AG04450 (cell line): ENCODE data around the gene LIPG. TPM values are rescaled to one million over a fixed set of nuclear protein-coding genes. Genes with fewer than 3 reads are reported as not detected.

ENCODE experiments used
- CTCF ChIA-PET: fragments of 300-600, 350-600 bp; formaldehyde crosslinking; extraction: SDS; loops from one replicate; lab custom pipeline; 2022; ENCODE audit warnings: antibody characterized with exemption, inconsistent platforms; lab: Charles Lee
- POLR2A ChIA-PET: fragments of 350-600 bp; formaldehyde crosslinking; extraction: SDS; loops from one replicate; lab custom pipeline; 2021; ENCODE audit warnings: antibody characterized with exemption, inconsistent platforms; lab: Yijun Ruan, JAX
- DNase-seq: peaks from one replicate; pipeline ENCODE4 v3.0.0-alpha.2; 2011; ENCODE audit warnings: low read depth, low spot score
- H3K27ac ChIP-seq: one replicate; pipeline ENCODE4 v1.5.1; 2012; ENCODE audit warnings: low read depth, low read length, control low read depth
- H3K27me3 ChIP-seq: one replicate; pipeline ENCODE4 v1.6.0; 2012; ENCODE audit warnings: low read length; ENCODE audit not compliant: control insufficient read depth, insufficient read depth
- H3K4me3 ChIP-seq: 2 replicates; pipeline ENCODE4 v1.5.1; 2011; ENCODE audit warnings: mild to moderate bottlenecking, low read depth, low read length, control low read depth
- H3K9me3 ChIP-seq: 2 replicates; pipeline ENCODE4 v1.5.1; 2012; ENCODE audit warnings: low read length; ENCODE audit not compliant: control insufficient read depth, insufficient read depth
- polyA plus RNA-seq: library from polyadenylated mRNA; depleted of rRNA; stranded (reverse); fragments of >200 nt; gene quantifications from 2 replicates; pipeline ENCODE4 v1.2.3, GENCODE V29; 2011
- TF ChIP-seq, protein P1 (sequence below): IDR thresholded peaks from 2 replicates; pipeline ENCODE4 v1.5.1; 2011; ENCODE audit warnings: low read depth, low read length, control low read depth, inconsistent platforms

Gene LIPG
- polyA plus RNA-seq, 1 experiment: 0.19 TPM

DNA sequence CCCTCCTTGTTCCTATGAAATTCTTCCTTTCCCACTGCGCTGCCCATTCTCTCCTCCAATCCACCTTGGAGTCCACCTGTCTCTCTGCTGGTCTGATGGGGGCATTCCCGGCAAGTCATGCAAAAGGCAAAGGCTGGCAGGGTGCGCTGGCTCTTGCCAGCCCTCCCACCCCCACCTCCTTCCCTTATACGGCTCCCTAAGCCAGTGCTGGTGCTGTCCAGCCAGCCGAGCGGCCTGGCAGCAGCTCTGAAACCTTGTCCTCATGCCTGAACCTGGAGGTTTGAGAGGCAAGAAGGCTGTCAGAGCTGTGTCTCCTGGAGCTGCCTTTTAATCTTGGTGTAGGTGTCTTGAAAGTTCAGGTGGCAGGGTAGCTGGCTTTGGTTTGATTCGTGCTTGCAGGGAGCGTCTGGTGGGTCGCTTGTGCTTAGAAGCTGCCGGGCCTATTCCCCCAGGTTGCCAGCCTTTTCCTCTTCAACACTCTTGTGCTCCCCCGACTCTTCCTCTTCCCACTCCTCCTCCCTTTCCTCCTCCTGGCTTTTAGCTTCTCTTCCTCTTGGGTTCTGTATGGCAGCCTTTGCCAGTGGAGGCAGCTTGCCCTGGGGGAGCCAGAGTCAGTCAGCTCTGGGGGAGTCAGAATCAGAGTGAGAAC is 748 bp downstream of the LIPG start:
- Histone ChIP-seq H3K27me3 (peaks cover 62% of the 10 kb centered on the region), H3K9me3 (peaks cover 6% of the 10 kb centered on the region; the same call in 1 of the 2 replicates), H3K4me3 (no peak overlapping the region), H3K27ac (no peak overlapping the region)
- no peak for DNase-seq
- TF ChIP-seq, protein P1, sequence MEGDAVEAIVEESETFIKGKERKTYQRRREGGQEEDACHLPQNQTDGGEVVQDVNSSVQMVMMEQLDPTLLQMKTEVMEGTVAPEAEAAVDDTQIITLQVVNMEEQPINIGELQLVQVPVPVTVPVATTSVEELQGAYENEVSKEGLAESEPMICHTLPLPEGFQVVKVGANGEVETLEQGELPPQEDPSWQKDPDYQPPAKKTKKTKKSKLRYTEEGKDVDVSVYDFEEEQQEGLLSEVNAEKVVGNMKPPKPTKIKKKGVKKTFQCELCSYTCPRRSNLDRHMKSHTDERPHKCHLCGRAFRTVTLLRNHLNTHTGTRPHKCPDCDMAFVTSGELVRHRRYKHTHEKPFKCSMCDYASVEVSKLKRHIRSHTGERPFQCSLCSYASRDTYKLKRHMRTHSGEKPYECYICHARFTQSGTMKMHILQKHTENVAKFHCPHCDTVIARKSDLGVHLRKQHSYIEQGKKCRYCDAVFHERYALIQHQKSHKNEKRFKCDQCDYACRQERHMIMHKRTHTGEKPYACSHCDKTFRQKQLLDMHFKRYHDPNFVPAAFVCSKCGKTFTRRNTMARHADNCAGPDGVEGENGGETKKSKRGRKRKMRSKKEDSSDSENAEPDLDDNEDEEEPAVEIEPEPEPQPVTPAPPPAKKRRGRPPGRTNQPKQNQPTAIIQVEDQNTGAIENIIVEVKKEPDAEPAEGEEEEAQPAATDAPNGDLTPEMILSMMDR: no peak
- CTCF ChIA-PET: no interaction called here
- POLR2A ChIA-PET: no interaction called here

DNA sequence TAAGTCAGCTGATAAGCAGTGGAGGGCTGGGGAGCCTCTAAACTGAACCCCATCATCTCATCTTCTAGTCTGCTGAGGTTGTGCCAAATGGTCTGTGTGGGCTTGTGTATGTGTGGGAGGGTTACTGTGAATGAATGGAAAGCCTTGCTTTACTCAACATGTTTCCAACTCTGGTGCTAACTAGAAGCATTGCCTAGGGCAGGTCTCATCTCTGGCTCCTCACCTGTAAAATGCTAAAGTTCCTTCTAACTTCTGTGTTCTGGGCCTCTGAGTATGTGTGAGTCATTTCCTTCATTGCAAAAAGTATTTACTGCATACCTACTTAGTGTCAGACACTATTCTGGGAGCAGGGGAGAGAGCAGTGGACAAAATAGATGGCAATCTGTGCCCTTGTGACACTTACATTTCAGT is 1.3 kb downstream of the LIPG start:
- TF ChIP-seq, protein P1: no peak
- no peak overlapping the region for H3K27ac ChIP-seq
- no peak overlapping the region for H3K4me3 ChIP-seq
- ChIA-PET POLR2A (no interaction called here), CTCF (no interaction called here)
- DNase-seq: no peak
- H3K27me3 ChIP-seq: peaks cover 62% of the 10 kb centered on the region
- H3K9me3 ChIP-seq: peaks cover 6% of the 10 kb centered on the region; the same call in 1 of the 2 replicates

DNA sequence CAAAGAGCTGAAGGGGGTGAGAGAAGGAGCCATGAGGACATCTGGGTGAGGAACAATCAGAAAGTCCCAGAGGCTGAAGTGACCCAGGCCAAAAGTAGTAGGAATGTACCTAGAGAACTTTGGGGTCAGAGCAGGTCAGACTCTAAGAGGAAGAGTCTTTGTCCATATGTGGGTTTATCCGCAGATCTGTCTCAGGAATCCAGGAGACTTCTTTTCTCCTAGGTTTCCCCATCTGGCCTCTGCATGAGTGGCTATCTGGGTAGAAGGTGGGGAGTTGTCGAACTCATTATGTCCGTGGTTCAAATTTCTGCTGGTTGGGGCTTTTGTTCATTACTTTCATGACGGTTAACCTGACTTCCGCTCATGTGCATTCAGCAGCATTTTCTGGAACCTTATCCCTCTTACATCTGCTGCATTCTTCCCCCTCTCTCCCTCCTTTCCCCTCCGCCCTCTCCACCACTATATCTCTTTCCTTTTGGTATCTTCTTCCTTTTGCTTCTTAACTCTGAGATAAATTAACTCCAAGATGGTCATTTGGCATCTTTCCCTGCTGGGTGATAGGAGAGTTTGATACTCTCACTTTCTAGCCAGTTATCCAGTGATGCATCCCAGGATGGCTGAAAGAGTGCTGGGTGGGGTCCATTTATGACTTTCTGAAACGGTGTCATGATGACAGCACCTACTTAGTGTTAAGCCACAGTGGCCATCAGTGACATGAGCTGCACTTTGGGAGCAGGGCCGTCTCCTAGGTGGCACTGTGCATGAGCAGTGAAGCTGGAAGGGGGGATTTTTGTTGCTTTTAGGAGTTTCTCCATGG is 2.1 kb downstream of the LIPG start:
- ChIA-PET POLR2A (no interaction called here), CTCF (no interaction called here)
- no peak for DNase-seq
- Histone ChIP-seq H3K27me3 (peaks cover 60% of the 10 kb centered on the region), H3K9me3 (peaks cover 6% of the 10 kb centered on the region; the same call in 1 of the 2 replicates), H3K27ac (no peak overlapping the region), H3K4me3 (no peak overlapping the region)
- TF ChIP-seq, protein P1: no peak

DNA sequence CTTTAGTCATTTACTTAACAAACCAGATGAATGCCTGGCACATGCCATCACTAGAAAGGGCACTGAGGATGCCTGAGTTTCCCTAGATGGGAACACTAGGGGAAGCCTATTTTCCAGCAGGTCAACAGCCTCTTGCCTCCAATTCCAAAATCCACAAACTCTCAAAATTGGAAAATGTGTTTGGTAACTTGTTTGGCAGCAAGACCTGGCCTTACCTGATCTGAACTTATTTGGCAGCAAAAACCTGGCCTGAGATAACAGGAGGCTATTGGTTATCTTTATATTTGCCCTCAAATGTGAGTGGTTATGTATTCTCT is 2.6 kb downstream of the LIPG start:
- TF ChIP-seq, protein P1: no peak
- POLR2A ChIA-PET: no interaction called here
- CTCF ChIA-PET: no interaction called here
- DNase-seq: no peak
- Histone ChIP-seq H3K27ac (no peak overlapping the region), H3K27me3 (peaks cover 60% of the 10 kb centered on the region), H3K4me3 (no peak overlapping the region), H3K9me3 (peaks cover 6% of the 10 kb centered on the region; the same call in 1 of the 2 replicates)

DNA sequence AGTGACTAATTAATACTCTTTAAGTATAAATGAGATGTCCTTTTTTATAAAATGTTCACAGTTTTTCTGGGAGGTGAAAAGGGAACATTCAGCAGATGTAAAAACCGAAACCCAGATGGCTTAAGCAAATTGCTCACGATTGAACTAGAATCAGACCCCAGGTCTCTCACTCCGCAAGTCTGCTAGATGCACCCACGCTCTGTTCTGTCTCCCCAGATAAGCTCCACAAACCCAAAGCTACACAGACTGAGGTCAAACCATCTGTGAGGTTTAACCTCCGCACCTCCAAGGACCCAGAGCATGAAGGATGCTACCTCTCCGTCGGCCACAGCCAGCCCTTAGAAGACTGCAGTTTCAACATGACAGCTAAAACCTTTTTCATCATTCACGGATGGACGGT is 3.2 kb downstream of the LIPG start:
- POLR2A ChIA-PET: no interaction called here
- Histone ChIP-seq H3K27me3 (peaks cover 56% of the 10 kb centered on the region), H3K4me3 (no peak overlapping the region), H3K27ac (no peak overlapping the region), H3K9me3 (peaks cover 6% of the 10 kb centered on the region; the same call in 1 of the 2 replicates)
- DNase-seq: no peak
- CTCF ChIA-PET: interaction anchor here (0.7 to 0.9 kb wide), 3 partner anchors 219 to 295 kb away, joined by 3 to 5 read pairs (median 5); no protein-coding TSS in a partner anchor
- TF ChIP-seq, protein P1: no peak
